ENCODE measurements around the gene PSMD13.
A peak's percentile ranks its signal among the peaks of the same experiment; 100 is the strongest.
"Not testable (repeated sequence)": the region's sequence is repeated elsewhere in the genome, so short reads cannot be mapped to it uniquely, and the experiment has no call there.

The PSMD13 gene

GRCh38 chr11:236774-237767 lies at the start of gene PSMD13:
TSS of gene PSMD13 (plus strand) at chr11:236976. CDS start at chr11:237050, 74 bp downstream.
- peak; percentile 94 for DNase-seq

DNA sequence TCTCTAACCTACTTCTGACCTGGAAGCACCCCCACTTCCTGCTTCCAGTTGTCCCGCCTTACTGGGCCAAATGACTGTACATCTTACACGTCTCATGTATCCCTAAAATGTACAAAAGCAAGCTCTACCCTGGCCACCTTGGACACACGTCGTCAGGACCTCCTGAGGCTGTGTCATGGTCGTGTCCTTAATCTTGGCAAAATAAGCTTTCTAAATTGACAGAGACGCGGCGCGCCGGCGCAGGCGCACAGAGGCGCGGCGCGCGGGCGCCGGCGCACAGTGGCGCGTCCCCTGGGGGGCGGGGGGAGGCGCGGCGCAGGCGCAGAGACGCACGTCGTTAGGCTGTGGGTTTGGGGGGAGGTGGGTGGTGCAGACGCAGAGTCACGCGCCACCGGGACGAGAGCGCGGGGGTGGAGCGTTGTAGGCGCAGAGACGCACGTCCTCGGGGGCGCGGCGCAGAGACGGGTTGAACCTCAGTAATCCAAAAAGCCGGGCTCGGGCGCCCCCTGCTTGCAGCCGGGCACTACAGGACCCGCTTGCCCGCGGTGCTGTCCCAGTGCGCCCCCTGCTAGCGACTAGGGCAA lies 47.5 kb upstream of the PSMD13 start:
- not testable (repeated sequence) for DNase-seq

GRCh38 chr11:189843-190311 lies 46.9 kb upstream of the PSMD13 start:
- DNase-seq: not testable (repeated sequence)

- not testable (repeated sequence) for DNase-seq
Observed at GRCh38 chr11:190546-190945, 46.2 kb upstream of the PSMD13 start.

DNA sequence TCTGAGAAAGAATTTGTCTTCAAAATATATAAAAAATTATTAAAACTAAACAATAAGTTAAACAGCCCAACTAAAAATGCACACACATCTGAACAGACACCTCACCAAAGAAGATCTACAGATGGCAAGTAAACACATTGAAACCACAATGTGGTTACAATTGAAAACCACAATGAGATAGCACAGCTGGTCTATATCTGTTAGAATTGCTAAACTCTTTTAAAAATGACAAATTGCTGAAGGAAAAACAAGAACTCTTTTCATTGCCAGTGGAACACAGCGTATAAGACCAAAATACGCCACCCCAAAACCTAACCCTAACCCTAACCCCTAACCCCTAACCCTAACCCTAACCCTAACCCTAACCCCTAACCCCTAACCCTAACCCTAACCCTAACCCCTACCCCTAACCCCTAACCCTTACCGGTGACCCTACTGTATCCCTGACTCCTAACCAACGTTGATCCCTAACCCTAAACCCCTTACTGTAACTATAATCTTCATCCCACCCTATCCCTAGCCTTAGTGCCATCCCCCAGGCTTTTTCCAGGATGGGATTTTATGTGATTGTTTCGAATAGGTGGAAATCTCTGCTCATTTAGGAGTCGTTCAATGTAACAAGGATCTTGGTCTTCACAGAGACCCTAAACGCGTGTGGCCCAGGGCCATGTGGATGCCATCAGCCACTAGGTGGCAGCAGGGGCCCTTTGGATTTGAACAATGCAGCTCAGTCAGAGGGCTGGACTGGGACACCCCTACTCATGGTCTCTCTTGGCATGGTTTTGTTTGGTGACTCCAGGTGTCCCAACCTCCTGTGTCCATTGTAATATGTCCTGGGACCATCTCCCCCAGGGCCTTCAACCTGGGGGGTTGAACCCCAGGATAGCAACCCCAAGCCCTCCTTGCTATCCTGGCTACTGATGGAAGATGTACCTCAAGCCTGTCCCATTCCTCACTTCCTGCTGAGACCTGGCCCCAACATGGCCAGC lies 45.0 kb upstream of the PSMD13 start:
- DNase-seq: not testable (repeated sequence)

DNA sequence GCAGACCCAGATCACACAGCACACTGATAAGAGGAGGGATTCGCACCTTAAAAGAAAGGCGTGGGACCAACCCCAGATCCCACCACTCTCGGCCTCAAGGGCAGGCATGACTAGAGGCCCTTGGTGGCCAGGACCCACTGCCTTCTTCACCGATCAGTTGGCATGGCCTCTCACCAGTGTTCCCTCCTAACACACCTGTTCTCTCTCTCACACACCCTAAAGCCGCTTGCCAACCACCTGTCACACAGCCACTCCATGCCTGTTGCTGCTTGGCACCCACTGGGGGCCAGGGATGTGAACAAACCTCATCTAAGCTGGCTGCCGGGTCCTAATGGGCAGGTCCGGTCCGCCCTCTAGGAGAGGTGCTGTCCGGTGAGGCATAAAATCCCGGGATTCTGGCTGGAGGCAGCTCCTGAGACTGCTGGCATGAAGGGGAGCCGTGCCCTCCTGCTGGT lies 44.1 kb upstream of the PSMD13 start, which contains the start of gene SCGB1C1:
TSS of gene SCGB1C1 (plus strand) at position 405 of the 455 bp plus-strand sequence. CDS start at position 427, 22 bp downstream.
- DNase-seq: not testable (repeated sequence)

- not testable (repeated sequence) for DNase-seq
Observed at GRCh38 chr11:193481-193880, 43.3 kb upstream of the PSMD13 start.

DNA sequence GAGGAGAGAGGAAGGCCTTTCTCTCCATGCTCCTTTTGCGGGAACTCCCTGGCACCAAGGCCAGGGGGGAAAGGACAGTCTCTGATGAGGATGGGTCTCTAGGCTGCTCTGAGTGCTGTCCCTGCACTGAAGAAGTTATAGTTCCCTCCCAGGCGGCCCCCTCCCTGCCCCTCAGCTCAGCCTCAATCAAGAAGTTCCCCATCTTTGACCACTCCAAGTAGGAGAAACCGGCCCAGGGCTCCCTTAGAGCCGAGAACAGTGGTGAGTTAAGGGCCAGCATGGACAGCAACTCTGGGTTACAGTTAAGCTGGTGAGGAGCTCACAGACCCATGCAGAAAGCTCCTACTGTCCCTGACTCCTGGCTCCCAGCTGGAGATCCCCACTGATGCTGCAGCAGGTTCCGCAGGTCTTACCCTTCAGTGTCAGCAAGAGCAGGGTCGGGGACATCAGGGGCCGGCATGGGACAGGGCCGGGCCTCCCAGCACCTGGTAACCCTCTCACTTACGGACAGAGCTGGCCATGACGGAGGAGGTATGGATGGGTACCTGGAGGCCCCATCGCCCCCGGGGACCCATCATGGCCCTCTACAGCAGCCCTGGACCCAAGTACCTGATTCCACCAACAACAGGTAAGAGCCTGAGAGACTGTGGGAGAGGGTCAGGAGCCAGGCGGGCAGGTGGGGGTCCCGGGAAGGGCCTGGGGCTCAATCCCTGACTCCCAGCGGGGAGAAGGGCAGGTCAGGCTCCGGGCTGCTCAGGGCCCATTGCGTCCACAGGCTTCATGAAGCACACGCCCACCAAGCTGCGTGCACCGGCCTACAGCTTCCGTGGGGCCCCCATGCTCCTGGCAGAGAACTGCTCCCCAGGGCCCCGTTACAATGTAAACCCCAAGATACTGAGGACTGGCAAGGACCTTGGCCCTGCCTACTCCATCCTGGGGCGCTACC lies 39.7 kb upstream of the PSMD13 start:
- DNase-seq: no peak

DNA sequence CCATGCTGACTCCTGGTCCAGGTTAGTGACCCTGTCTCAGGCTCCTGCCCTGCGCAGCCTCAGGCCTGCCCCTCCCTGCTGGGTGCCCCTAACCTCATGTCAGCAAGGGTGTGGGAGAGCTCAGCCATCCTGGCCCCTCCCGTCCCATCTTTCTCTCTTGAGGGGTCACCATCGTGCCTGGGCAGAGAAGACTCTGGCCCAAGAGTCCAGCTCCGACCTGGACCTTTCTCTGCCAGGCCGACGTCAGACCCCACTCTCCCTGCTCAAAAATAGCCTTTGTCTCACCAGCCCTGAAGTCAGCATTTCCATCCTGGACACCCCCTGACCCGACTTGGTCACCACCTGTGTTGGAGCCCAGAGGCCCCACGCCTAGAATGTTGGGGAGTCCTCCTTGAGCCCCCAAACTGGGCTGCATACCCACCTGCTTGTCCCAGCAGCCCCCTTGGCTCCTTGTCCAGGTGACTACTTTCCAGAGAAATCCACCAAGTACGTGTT lies 39.0 kb upstream of the PSMD13 start:
- no peak for DNase-seq

- DNase-seq: no peak
Observed at GRCh38 chr11:198236-198806, 38.5 kb upstream of the PSMD13 start.

- DNase-seq: no peak
Observed at GRCh38 chr11:199004-199581, 37.7 kb upstream of the PSMD13 start.

DNA sequence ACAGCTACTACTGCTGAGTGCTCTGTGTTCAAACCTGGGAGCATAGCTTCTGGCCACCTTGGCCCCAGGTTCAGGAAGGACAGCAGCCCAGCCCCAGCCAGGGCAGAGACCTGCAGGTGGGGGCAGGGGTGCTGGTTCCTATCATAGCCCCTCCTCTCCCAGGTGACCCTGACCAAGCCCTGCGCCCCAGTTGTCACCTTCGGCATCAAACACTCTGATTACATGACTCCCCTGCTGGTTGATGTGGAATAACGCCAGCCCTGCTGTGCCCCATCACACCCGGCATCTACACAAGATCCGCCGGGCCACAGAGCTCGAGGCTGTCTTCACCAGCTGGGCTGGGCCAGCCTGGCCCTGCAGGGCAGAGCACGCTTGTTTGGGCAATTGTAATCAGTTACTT lies 37.0 kb upstream of the PSMD13 start:
- no peak for DNase-seq

DNA sequence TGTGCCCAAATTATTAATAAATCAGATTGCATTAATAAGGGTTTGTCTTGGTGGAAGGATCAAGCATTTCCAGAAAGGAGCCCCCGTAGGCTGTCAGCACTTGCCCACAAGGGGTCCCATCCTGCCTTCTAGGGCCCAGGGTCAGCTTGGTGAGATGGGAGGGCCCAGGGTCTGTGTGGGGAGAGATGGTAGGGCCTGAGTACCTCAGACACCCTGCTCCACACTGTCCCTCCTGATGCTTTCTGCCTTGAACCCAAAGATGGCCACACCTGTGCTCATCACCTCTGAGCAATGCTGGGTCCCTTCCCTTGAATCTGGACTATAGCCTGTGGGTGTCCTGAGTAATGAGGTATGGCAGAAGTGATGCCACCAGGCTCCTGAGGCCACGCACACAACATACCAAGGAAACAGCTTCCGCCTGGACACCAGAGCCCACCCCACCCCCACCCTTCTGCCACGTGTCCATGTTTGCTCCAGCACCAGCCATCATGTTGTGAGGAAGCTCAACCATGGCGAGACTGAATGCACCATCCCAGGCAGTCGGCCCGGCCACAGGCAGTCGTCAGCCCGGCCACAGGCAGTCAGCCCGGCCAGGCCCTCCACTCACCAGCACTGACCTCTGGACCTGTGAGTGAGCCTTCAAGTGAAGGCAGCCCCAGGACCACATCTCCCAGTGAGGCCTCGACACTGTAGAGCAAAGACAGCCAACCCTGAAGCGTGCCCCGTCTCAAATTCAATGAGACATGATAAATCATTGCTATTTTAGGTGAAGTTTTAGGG lies 36.4 kb upstream of the PSMD13 start:
- no peak for DNase-seq

DNA sequence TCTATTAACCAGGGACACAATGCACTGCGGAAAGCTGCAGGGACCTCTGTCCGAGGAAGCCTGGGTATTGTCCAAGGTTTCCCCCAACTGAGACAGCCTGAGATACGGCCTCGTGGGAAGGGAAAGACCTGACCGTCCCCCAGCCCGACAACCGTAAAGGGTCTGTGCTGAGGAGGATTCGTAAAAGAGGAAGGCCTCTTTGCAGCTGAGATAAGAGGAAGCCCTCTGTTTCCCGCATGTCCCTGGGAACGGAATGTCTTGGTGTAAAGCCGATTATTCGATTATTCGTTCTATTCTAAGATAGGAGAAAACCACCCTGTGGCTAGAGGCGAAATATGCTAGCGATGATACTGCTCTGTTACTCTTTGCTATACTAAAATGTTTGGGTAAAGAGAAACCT lies 34.8 kb upstream of the PSMD13 start:
- peak; percentile 34 for DNase-seq

DNA sequence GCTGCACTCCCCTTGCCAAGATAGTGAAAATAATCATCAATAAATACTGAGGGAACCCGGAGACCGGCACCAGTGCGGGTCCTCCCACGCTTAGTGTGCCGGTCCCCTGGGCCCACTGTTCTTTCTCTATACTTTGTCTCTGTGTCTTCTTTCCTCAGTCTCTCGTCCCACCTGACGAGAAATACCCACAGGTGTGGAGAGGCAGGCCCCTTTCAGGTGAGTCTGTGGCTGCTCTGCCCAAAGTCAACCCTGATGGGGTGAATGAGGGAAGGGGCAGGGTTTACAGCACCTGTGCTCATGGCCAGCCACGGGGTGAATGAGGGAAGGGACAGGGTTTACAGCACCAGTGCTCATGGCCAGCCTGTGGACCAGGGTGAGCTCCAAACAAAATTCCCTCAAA lies 34.3 kb upstream of the PSMD13 start:
- DNase-seq: no peak

GRCh38 chr11:203056-203944 lies 33.5 kb upstream of the PSMD13 start:
- DNase-seq: no peak

DNA sequence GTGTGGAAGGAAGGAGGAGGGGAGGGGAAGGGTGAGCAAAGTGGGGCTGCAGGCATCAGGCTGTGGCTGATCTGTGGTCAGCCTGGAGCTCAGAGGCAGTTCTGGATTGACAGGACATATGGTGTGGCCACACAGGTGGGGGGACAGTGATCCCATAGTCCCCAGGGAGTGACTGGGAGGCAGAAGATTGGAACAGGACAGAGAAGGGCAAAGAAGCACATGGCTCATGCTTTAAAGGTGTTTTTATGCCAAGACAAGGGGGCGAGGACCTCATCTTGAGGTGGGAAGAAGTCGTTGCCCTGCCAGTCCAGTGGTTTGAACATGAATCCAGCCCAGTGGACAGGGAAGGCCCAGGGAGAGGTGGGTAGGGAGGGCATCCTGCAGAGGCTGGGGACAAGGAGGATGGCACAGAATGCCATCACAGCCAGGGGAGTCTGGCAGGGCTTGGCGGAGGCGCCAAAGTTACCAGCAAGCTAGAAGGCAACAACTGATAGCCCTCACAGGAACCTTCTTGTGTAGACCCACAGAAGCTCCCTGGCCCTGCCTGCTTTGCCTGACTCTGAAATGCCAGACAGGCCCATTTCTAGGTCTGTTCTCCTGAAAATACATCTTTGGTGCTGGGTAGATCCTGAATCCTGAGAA lies 32.7 kb upstream of the PSMD13 start:
- DNase-seq: no peak

GRCh38 chr11:204587-205109 lies 32.1 kb upstream of the PSMD13 start:
- DNase-seq: no peak

Measured in suppressor macrophage treated with lipopolysaccharide for 4 hours (primary cell).